Brain microvascular endothelial cell (primary cell): ENCODE measurements around the gene CLUH.

Experiments used
- DNase-seq: peaks from one replicate; pipeline ENCODE4 v3.0.0-alpha.2; 2020
- H3K27ac ChIP-seq: fragments of 250-450 bp; sonication (Bioruptor Pico); 2 replicates; pipeline ENCODE4 v1.5.1; 2020; ENCODE audit warnings: mild to moderate bottlenecking, moderate library complexity
- H3K27me3 ChIP-seq: fragments of 250-450 bp; sonication (Bioruptor Pico); replicated peaks from 2 replicates; pipeline ENCODE4 v1.5.1; 2020; ENCODE audit warnings: mild to moderate bottlenecking
- H3K36me3 ChIP-seq: fragments of 250-450 bp; sonication (Bioruptor Pico); replicated peaks from 2 replicates; pipeline ENCODE4 v1.5.1; 2020; ENCODE audit warnings: mild to moderate bottlenecking
- H3K4me3 ChIP-seq: 2 replicates; pipeline ENCODE4 v1.5.1; 2011; ENCODE audit warnings: low read depth, mild to moderate bottlenecking, control low read depth, low read length, moderate library complexity
- CTCF ChIP-seq: IDR thresholded peaks from 2 replicates; pipeline ENCODE4 v1.5.1; 2011; ENCODE audit warnings: low read depth, mild to moderate bottlenecking, moderate library complexity, low read length, control low read depth, inconsistent platforms; ENCODE audit errors: missing control alignments
- in situ Hi-C: cut with HindIII; loops from 2 replicates; pipeline ENCODE4 v1.10.0; 2017; ENCODE audit warnings: low sequenced_read_pairs, low pct_ligation_motif_present

CLUH gene

DNA sequence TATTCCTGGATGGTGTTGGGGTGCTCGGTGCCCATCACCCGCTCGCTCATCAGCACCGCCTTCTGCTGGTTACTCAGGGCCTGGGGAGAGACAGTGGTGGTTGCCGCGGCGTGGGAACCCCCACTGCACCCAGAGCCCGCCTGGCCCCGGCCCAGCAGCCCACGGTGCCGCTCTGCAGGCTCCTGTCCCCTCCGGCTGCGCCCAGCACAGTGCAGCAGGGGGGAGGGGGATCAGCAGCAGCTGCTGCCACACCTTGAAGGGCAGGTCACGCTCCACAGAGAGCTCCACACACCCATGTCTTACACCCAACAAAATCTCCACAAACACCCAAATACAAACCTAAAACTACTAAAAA lies 18.8 kb downstream of the CLUH start:
- Histone ChIP-seq H3K4me3 (no peak overlapping the region), H3K36me3 (peaks cover 41% of the 10 kb centered on the region), H3K27ac (no peak overlapping the region), H3K27me3 (no peaks in the 10 kb centered on the region)
- no peak for TF ChIP-seq CTCF
- in situ Hi-C loops, result no loop called here
- no peak for DNase-seq

- in situ Hi-C loops, result no loop called here
- Histone ChIP-seq H3K4me3 (no peak overlapping the region), H3K27me3 (no peaks in the 10 kb centered on the region), H3K36me3 (peaks cover 40% of the 10 kb centered on the region), H3K27ac (no peak overlapping the region)
- DNase-seq, result no peak
- no peak for TF ChIP-seq CTCF
Measured at GRCh38 chr17:2691965-2692780, 19.4 kb downstream of the CLUH start.

DNA sequence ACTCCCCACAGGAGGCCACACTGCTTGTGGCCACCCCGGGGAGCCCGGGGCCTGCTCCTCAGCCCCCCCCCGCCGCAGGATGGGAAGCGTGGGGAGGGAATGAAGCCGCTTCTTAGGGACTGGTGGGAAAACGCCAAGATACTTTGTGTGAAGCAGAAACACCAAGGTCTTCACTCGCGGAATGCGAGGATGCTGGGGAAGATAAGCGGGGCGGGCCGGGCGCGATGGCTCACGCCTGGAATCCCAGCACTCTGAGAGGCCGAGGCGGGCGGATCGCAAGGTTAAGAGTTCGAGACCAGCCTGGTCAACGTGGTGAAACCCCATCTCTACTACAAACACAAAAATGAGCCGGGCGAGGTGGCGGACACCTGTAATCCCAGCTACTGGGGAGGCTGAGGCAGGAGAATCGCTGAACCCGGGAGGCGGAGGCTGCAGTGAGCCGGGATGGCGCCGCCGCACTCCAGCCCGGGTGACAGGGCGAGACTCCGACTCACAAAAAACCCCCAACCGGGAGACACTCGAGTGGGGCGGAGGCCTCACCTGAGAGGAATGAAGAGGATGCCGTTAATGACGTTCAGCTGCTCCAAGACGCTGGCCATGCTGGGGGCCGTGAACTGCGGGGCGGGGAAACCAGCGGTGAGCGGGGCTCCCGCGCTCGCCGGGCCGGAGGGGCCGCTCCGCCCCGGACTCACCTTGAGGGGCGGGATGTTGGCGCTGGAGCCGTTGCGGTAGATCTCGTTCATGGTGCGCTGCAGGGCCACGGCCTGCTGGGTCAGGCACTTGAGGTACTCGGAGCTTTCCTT lies 20.3 kb downstream of the CLUH start:
- no peak overlapping the region for H3K27ac ChIP-seq
- no peak for TF ChIP-seq CTCF
- in situ Hi-C loops, result no loop called here
- no peak for DNase-seq
- H3K36me3 ChIP-seq, result peaks cover 33% of the 10 kb centered on the region
- H3K27me3 ChIP-seq, result no peaks in the 10 kb centered on the region
- no peak overlapping the region for H3K4me3 ChIP-seq

GRCh38 chr17:2690165-2691068 lies 21.1 kb downstream of the CLUH start:
- no peak for TF ChIP-seq CTCF
- DNase-seq, result no peak
- in situ Hi-C loops, result no loop called here

GRCh38 chr17:2689411-2690164 lies 22.0 kb downstream of the CLUH start:
- in situ Hi-C loops, result no loop called here
- peaks cover 32% of the 10 kb centered on the region for H3K36me3 ChIP-seq
- no peak overlapping the region for H3K4me3 ChIP-seq
- no peak overlapping the region for H3K27ac ChIP-seq
- no peaks in the 10 kb centered on the region for H3K27me3 ChIP-seq
- no peak for TF ChIP-seq CTCF
- DNase-seq, result no peak

More at GRCh38 chr17:2690165-2691068, 21.1 kb downstream of the CLUH start:
- H3K27ac ChIP-seq, result no peak overlapping the region
- H3K27me3 ChIP-seq, result no peaks in the 10 kb centered on the region
- H3K36me3 ChIP-seq, result peaks cover 30% of the 10 kb centered on the region
- H3K4me3 ChIP-seq, result no peak overlapping the region
